Hematopoietic multipotent progenitor cell (in vitro differentiated cells): ENCODE data around the gene CDK14. TPM values are rescaled to one million over a fixed set of nuclear protein-coding genes. Genes with fewer than 3 reads are reported as not detected.

Experiments used
- DNase-seq, 3 donors: peaks; one replicate each; pipeline ENCODE4 v3.0.0-alpha.2; 2011 to 2015; ENCODE audit warnings: low read depth in 2 of 3, low spot score in 2 of 3
- total RNA-seq: library from RNA; depleted of rRNA; stranded (reverse); fragments of >200 nt; gene quantifications from one replicate; pipeline ENCODE4 v1.2.3, GENCODE V29; 2012

The CDK14 gene
- total RNA-seq, 1 donor, result 7.5 TPM

DNA sequence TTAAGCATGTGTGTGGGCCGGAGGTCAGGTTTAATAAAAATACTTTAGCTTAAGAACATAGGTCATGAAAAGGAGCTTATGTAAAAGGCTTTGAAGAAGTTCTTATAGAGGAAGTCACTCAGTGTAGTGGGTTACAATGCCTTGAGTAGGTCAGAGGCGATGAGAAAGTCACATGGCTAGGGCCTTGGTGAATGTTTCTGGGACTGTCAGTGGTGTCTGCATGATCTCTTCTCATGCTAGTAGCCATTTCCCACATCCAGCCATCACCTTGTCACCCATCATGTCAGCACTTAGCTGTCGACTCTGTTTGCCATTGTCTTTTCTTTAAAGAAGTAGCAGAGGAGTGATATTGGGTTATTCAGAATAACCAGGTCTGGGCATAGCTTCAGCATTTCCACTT is 236.6 kb downstream of the CDK14 start:
- DNase-seq, result no peak

- DNase-seq, result no peak
Observed at GRCh38 chr7:90833443-90833842, 237.3 kb downstream of the CDK14 start.

- no peak for DNase-seq
Observed at GRCh38 chr7:90834771-90835170, 238.7 kb downstream of the CDK14 start.

DNA sequence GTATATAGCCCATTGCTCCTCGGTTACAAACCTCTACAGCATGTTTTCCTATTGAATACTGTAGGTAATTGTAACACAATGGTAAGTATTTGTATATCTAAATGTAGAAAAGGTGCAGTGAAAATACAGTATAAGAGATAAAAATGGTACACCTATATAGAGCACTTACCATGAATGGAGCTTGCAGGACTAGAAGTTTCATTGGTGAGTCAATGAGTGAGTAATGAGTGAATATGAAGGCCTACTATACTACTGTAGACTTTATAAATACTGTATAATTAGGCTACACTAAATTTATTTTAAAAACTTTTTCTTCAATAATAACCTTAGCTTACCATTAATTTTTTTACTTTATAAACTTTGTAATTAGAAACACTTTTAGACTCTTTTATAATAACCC is 239.7 kb downstream of the CDK14 start:
- DNase-seq, result no peak

GRCh38 chr7:90836937-90837336 is 240.8 kb downstream of the CDK14 start:
- no peak for DNase-seq

- DNase-seq, result no peak
Observed at GRCh38 chr7:90838799-90839198, 242.7 kb downstream of the CDK14 start.

- no peak for DNase-seq
Observed at GRCh38 chr7:90839316-90839715, 243.2 kb downstream of the CDK14 start.

DNA sequence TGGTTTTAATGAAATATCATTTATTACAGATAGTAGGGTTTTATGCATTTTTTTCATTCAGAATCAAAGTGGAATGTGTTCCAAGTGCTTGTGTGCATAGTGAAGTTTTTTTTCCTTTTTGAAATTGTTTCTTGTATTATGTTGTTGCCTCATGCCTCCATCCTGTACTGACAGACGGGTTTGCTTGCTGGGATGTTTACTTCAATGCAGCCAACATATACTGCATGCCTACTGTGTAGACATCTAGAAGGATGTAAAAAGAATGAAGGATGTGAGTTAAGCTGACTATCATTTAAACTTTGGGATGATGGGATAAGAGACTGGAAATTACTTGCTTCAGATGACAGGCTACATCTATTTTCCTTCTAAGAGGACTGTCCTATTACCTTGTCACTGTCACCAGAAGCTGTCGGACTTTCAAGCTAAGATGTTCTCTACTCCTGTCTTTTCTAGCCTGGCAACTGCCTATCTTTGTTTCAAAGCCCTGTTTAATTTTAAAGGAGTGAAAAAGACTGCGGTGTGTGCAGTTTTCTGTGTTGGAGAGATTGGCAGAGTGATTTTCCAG is 243.7 kb downstream of the CDK14 start:
- no peak for DNase-seq

GRCh38 chr7:90841759-90842429 is 245.8 kb downstream of the CDK14 start:
- no peak for DNase-seq

DNA sequence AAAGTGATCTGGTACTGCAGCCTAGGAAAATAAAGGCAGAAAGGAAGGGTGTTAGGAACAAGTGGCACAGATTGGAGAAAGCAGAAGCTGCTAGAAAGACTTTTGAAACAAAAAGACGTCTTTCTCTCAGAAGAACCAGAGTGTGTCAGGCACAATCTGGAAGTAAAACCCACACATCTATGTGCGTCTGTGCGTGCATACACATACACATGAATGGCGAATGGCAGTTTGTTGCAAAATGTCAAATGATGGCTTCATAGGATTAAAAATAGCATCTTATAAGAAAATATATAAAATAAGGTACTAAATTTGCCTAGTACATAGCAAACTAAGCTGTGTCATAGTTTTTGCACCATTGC is 246.3 kb downstream of the CDK14 start:
- DNase-seq, result no peak

GRCh38 chr7:90843472-90843871 is 247.4 kb downstream of the CDK14 start:
- DNase-seq, result no peak

GRCh38 chr7:90844421-90844820 is 248.3 kb downstream of the CDK14 start:
- DNase-seq, result no peak

DNA sequence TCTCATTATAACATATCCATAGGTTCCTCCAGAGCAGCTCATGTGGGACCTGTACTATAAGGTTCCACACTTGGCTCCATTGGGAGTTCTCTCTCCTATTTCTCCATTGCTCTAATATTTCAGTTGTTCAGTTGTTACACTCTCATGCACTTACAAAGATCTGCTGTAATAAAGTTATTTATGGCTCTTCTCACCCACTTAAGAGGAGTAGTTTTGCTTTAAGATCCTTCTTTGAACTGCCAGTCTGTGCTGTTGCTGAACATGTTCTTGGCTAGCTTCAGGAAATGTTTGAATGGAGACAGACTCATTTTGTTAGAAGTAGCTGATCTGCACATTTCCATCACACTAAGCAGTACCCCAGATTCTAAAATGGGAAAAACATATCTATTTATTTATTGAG is 250.1 kb downstream of the CDK14 start:
- no peak for DNase-seq

DNA sequence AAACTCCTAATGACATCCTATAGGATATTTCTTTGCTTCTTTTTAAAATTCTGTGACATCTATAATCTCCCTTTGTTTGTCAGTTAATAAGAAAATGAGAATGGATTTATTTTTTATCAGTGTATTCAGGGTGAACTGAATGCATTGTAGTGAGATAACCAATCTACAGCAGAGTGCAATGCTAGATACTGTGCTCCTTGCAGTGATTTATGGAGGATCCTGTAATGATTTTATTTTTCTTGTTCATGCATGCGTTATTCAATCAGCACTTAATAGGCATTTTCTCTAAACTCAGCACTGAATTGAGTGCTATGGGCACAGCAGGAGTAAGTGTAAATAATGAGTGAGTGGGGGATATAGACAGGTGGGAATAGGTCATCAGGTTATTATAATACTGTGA is 253.9 kb downstream of the CDK14 start:
- DNase-seq, result no peak

DNA sequence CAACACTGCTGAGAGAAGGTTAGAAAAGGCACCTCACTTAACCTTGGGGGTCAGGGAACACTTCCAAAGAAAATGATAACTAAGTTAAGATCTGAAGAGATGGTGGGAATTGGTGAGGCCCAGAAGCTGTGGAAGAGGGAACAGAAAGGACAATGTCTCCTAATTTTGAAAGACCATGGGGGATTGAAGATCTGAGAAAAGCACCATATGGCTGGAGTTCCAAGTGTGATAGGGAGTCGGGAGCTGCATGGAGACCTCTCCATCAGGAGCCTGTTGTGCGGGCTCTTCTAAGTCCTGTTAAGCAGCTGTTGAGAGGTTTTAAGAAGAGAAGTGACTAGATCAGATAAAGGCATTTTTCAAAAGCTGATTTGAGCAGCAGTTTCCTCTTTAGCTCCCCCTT is 254.3 kb downstream of the CDK14 start:
- no peak for DNase-seq

DNA sequence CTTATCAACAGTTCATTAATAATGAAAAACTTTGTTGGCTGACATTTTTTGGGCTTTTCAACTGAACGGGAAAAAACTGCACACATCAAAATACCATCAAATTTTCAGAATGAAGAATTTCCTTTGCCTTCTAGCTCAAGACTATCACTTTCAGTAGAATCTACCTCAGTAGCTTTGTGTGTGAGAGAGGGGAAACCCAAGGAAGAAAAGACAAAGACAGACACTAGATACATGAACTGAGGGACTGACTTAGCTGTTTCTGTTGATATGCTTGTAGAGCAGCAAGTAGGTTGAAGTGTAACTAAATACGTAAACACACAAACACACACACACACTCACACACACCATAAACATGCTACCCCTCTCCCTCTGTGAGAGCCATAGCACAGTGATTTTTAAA is 257.1 kb downstream of the CDK14 start:
- DNase-seq, result no peak

- no peak for DNase-seq
Observed at GRCh38 chr7:90856351-90857070, 260.4 kb downstream of the CDK14 start.

- DNase-seq, result no peak
Observed at GRCh38 chr7:90857603-90858002, 261.5 kb downstream of the CDK14 start.

DNA sequence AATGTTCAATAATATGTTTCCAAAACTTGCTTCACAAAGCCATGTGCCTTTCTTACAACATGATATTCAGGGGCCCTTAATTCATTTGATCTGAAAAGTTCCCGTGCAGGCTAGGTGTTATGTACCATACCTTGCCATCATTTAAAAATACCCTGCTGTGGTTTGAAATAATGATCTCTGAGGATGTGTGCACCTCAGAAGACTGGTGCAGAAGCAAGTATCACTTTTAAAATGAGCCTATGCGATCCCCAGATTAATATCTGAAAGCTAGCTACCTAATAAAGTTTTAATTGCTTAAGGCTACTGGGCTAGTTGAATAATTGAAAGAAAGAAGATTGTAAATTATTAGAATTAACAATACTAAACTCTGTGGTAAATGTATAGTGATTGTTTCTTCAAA is 262.4 kb downstream of the CDK14 start:
- no peak for DNase-seq

DNA sequence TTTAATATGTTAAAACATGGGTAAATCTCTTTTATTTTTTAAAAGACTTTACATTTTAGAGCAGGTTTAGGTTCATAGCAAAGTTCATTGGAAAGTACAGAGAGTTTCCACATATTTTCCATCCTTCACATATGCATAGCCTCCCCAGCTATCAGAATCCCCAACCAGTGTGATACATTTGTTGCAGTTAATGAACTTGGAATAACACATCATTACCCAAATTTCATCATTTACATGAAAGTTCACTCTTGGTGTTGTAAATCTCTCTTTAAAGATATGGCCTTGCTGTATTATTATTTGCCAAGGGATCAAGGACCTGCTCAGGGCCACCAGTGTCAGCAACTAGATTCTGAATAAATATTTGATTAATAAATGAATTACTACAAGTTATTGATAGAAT is 263.4 kb downstream of the CDK14 start:
- no peak for DNase-seq

- DNase-seq, result no peak
Observed at GRCh38 chr7:90864088-90864487, 268.0 kb downstream of the CDK14 start.

GRCh38 chr7:90869335-90869734 is 273.2 kb downstream of the CDK14 start:
- no peak for DNase-seq
